GM21825 (cell line): ENCODE measurements around the gene WDR5.

Source experiments
- ATAC-seq: cut with Tn5 transposase; IDR thresholded peaks from one replicate; pipeline ENCODE4 v1.9.1; 2021; ENCODE audit warnings: mild to moderate bottlenecking, moderate library complexity; ENCODE audit not compliant: unreplicated experiment

WDR5 gene

GRCh38 chr9:134172198-134173126, 36.6 kb downstream of the WDR5 start:
- ATAC-seq = no peak

GRCh38 chr9:134173127-134174072, 37.5 kb downstream of the WDR5 start:
- ATAC-seq = no peak

GRCh38 chr9:134174073-134174449, 38.2 kb downstream of the WDR5 start:
- no peak for ATAC-seq

GRCh38 chr9:134174526-134175290, 38.8 kb downstream of the WDR5 start:
- no peak for ATAC-seq

- ATAC-seq = no peak
Observed at GRCh38 chr9:134175291-134175807, 39.5 kb downstream of the WDR5 start.

GRCh38 chr9:134175808-134176598, 40.1 kb downstream of the WDR5 start:
- ATAC-seq = no peak

GRCh38 chr9:134176599-134176968, 40.7 kb downstream of the WDR5 start:
- no peak for ATAC-seq

GRCh38 chr9:134177186-134177585, 41.3 kb downstream of the WDR5 start:
- ATAC-seq = no peak

GRCh38 chr9:134177624-134178393, 41.9 kb downstream of the WDR5 start:
- no peak for ATAC-seq

- ATAC-seq = no peak
Observed at GRCh38 chr9:134178394-134178767, 42.5 kb downstream of the WDR5 start.

- no peak for ATAC-seq
Observed at GRCh38 chr9:134178768-134179551, 43.1 kb downstream of the WDR5 start.

GRCh38 chr9:134179595-134179917, 43.7 kb downstream of the WDR5 start:
- no peak for ATAC-seq

- ATAC-seq = no peak
Observed at GRCh38 chr9:134179918-134180785, 44.3 kb downstream of the WDR5 start.

- ATAC-seq = no peak
Observed at GRCh38 chr9:134180786-134181647, 45.1 kb downstream of the WDR5 start.

- no peak for ATAC-seq
Observed at GRCh38 chr9:134181648-134182034, 45.8 kb downstream of the WDR5 start.

GRCh38 chr9:134182554-134183085, 46.7 kb downstream of the WDR5 start:
- ATAC-seq = no peak
